H1 (cell line): ENCODE results near the gene MMP15. TPM values are rescaled to one million over a fixed set of nuclear protein-coding genes. Genes with fewer than 3 reads are reported as not detected.

Experiments
- CTCF ChIA-PET: fragments of 300-600 bp; sonication (Branson Sonifier 250); formaldehyde crosslinking; loops from one replicate; lab custom pipeline; 2021; ENCODE audit not compliant: partially characterized antibody; lab: Charles Lee
- POLR2A ChIA-PET: fragments of 300-600 bp; sonication (Branson Sonifier 250); formaldehyde crosslinking; loops from one replicate; lab custom pipeline; 2021; ENCODE audit warnings: inconsistent platforms; ENCODE audit not compliant: partially characterized antibody; lab: Charles Lee
- DNase-seq, 2 experiments: peaks; one replicate each; pipeline versions ENCODE4 v3.0.0 to v3.0.0-alpha.2; 2010 to 2022; ENCODE audit warnings: low spot score in 2 of 2, low read depth in 1 of 2, mixed read lengths in 1 of 2
- FAIRE-seq: peaks from 2 replicates; lab custom pipeline; 2011; peaks lifted over from hg19 to GRCh38; lab: Jason Lieb, UNC
- H2AFZ ChIP-seq: 2 replicates; pipeline ENCODE4 v1.8.1; 2012; ENCODE audit warnings: low read length, inconsistent platforms
- H2AK5ac ChIP-seq: 2 replicates; pipeline ENCODE4 v1.6.1; 2013; ENCODE audit warnings: low read depth, low read length
- H2BK120ac ChIP-seq: replicated peaks from 2 replicates; pipeline ENCODE3; 2013; ENCODE audit warnings: low read depth, low read length, inconsistent platforms
- H2BK12ac ChIP-seq: 2 replicates; pipeline ENCODE4 v1.6.1; 2013; ENCODE audit warnings: low read depth, low read length
- H2BK15ac ChIP-seq: 2 replicates; pipeline ENCODE4 v1.6.1; 2013; ENCODE audit warnings: low read length
- H2BK20ac ChIP-seq: 2 replicates; pipeline ENCODE4 v1.6.1; 2013; ENCODE audit warnings: low read length
- H2BK5ac ChIP-seq: 2 replicates; pipeline ENCODE4 v1.6.1; 2013; ENCODE audit warnings: low read depth, low read length
- H3K14ac ChIP-seq: 2 replicates; pipeline ENCODE4 v1.6.1; 2013; ENCODE audit warnings: inconsistent platforms; ENCODE audit not compliant: insufficient read length
- H3K18ac ChIP-seq: 2 replicates; pipeline ENCODE4 v1.6.1; 2013; ENCODE audit warnings: low read length; ENCODE audit errors: extremely low read depth
- H3K23ac ChIP-seq: 2 replicates; pipeline ENCODE4 v1.6.1; 2013; ENCODE audit warnings: inconsistent platforms; ENCODE audit not compliant: insufficient read length
- H3K23me2 ChIP-seq: 2 replicates; pipeline ENCODE4 v1.6.1; 2013; ENCODE audit warnings: low read depth, low read length
- H3K27ac ChIP-seq: 2 replicates; pipeline ENCODE4 v1.6.1; 2011; ENCODE audit warnings: low read depth, low read length, inconsistent platforms
- H3K27me3 ChIP-seq, 4 experiments: replicated peaks in 1 of 4; 1 replicate in 1 of 4; 2 replicates in 3 of 4; pipeline versions ENCODE4 v1.6.1 to v1.8.1; 2011 to 2013; ENCODE audit warnings: low read length in 3 of 4, mild to moderate bottlenecking in 3 of 4, inconsistent platforms in 2 of 4, mixed read lengths in 2 of 4, moderate library complexity in 1 of 4; ENCODE audit not compliant: control insufficient read depth in 3 of 4, insufficient read depth in 3 of 4; ENCODE audit errors: extremely low read depth in 1 of 4
- H3K36me3 ChIP-seq, 4 experiments: 2 replicates each; pipeline versions ENCODE4 v1.6.1 to v1.8.1; 2011 to 2013; ENCODE audit warnings: mild to moderate bottlenecking in 4 of 4, low read length in 3 of 4, moderate library complexity in 2 of 4, control low read depth in 1 of 4, inconsistent platforms in 1 of 4; ENCODE audit not compliant: insufficient read depth in 4 of 4, control insufficient read depth in 2 of 4
- H3K4ac ChIP-seq: replicated peaks from 2 replicates; pipeline ENCODE3; 2013; ENCODE audit warnings: low read length, low read depth, mixed read lengths, inconsistent platforms; ENCODE audit not compliant: insufficient read length
- H3K4me1 ChIP-seq, 4 experiments: replicated peaks in 1 of 4; 1 replicate in 1 of 4; 2 replicates in 3 of 4; pipeline versions ENCODE4 v1.6.1 to v1.8.1; 2011 to 2013; ENCODE audit warnings: low read length in 3 of 4, inconsistent platforms in 2 of 4, mixed read lengths in 1 of 4; ENCODE audit not compliant: insufficient read depth in 4 of 4, control insufficient read depth in 3 of 4
- H3K4me2 ChIP-seq, 2 experiments: 2 replicates each; pipeline versions ENCODE4 v1.6.1 to v1.8.1; 2011 to 2013; ENCODE audit warnings: low read depth in 2 of 2, low read length in 2 of 2, control low read depth in 1 of 2, inconsistent platforms in 1 of 2, mild to moderate bottlenecking in 1 of 2; ENCODE audit not compliant: insufficient read depth in 1 of 2
- H3K4me3 ChIP-seq, 4 experiments: fragments of 200-600, 300-600 bp in 1 of 4; sonication (generic), shearing (Covaris generic), sonication (Bioruptor Twin) in 1 of 4; 2 replicates each; pipeline versions ENCODE4 v1.5.1 to v1.8.1; 2011 to 2016; ENCODE audit warnings: low read length in 4 of 4, low read depth in 3 of 4, control low read depth in 2 of 4, inconsistent platforms in 2 of 4, mild to moderate bottlenecking in 2 of 4, mixed read lengths in 1 of 4, moderate library complexity in 1 of 4; ENCODE audit not compliant: insufficient read depth in 2 of 4; ENCODE audit errors: extremely low read depth in 1 of 4
- H3K56ac ChIP-seq: replicated peaks from 2 replicates; pipeline ENCODE3; 2013; ENCODE audit warnings: low read depth, mild to moderate bottlenecking, mixed read lengths, low read length, inconsistent platforms; ENCODE audit not compliant: insufficient read length
- H3K79me1 ChIP-seq: 2 replicates; pipeline ENCODE4 v1.6.1; 2013; ENCODE audit warnings: low read depth, low read length, control low read depth
- H3K79me2 ChIP-seq, 2 experiments: 2 replicates each; pipeline versions ENCODE4 v1.6.1 to v1.8.1; 2012 to 2013; ENCODE audit warnings: low read length in 2 of 2, mild to moderate bottlenecking in 2 of 2, inconsistent platforms in 1 of 2; ENCODE audit not compliant: insufficient read depth in 2 of 2, control insufficient read depth in 1 of 2
- H3K9ac ChIP-seq, 4 experiments: replicated peaks in 1 of 4; 1 replicate in 1 of 4; 2 replicates in 3 of 4; pipeline versions ENCODE4 v1.6.1 to v1.8.1; 2011 to 2013; ENCODE audit warnings: low read depth in 3 of 4, low read length in 3 of 4, control low read depth in 2 of 4, mild to moderate bottlenecking in 2 of 4, moderate library complexity in 2 of 4, inconsistent platforms in 1 of 4; ENCODE audit errors: extremely low read depth in 1 of 4
- H3K9me3 ChIP-seq, 2 experiments: 2 replicates each; pipeline versions ENCODE4 v1.6.1 to v1.8.1; 2012 to 2013; ENCODE audit warnings: mild to moderate bottlenecking in 2 of 2, moderate library complexity in 2 of 2, control low read depth in 1 of 2, inconsistent platforms in 1 of 2, low read depth in 1 of 2, low read length in 1 of 2, mixed read lengths in 1 of 2; ENCODE audit not compliant: insufficient read depth in 2 of 2
- H4K20me1 ChIP-seq, 2 experiments: replicated peaks in 1 of 2; 2 replicates each; pipeline versions ENCODE3 to v1.8.1; 2011 to 2013; ENCODE audit warnings: inconsistent platforms in 2 of 2, low read length in 2 of 2, mild to moderate bottlenecking in 1 of 2; ENCODE audit not compliant: insufficient read depth in 2 of 2, control insufficient read depth in 1 of 2
- H4K5ac ChIP-seq: 2 replicates; pipeline ENCODE4 v1.6.1; 2013; ENCODE audit warnings: low read length, low read depth, mixed read lengths, inconsistent platforms; ENCODE audit not compliant: insufficient read length
- H4K8ac ChIP-seq: 2 replicates; pipeline ENCODE4 v1.8.0; 2013; ENCODE audit warnings: mild to moderate bottlenecking, moderate library complexity, low read length, inconsistent platforms; ENCODE audit not compliant: insufficient read depth; ENCODE audit errors: extremely low read depth
- H4K91ac ChIP-seq: replicated peaks from 2 replicates; pipeline ENCODE3; 2013; ENCODE audit warnings: low read length, mixed read lengths, inconsistent platforms; ENCODE audit not compliant: insufficient read length
- BACH1 ChIP-seq: IDR thresholded peaks from 2 replicates; pipeline ENCODE4 v1.6.1; 2012; ENCODE audit warnings: low read length, improper control_type of control experiment
- CBX5 ChIP-seq: fragments of 300-800, 300-1000 bp; sonication (generic); IDR thresholded peaks from 2 replicates; pipeline ENCODE4 v1.7.1; 2016; ENCODE audit warnings: antibody characterized with exemption, low read length, low read depth
- EGR1 ChIP-seq: IDR thresholded peaks from 2 replicates; pipeline ENCODE4 v1.6.1; 2011; ENCODE audit warnings: low read depth, low read length, borderline replicate concordance
- GABPA ChIP-seq: IDR thresholded peaks from 2 replicates; pipeline ENCODE4 v1.6.1; 2011; ENCODE audit warnings: mild to moderate bottlenecking, low read length, moderate library complexity, borderline replicate concordance; ENCODE audit not compliant: insufficient read depth
- PHF8 ChIP-seq: fragments of 200-600 bp; sonication (generic); conservative IDR thresholded peaks from 2 replicates; pipeline ENCODE4 v1.7.1; 2012; ENCODE audit warnings: low read depth, mild to moderate bottlenecking, inconsistent platforms, low read length, moderate library complexity
- POU5F1 ChIP-seq: IDR thresholded peaks from 2 replicates; pipeline ENCODE4 v1.6.1; 2011; ENCODE audit warnings: low read depth, mild to moderate bottlenecking, low read length, moderate library complexity
- RXRA ChIP-seq: IDR thresholded peaks from 2 replicates; pipeline ENCODE4 v1.6.1; 2011; ENCODE audit warnings: low read depth, mild to moderate bottlenecking, low read length, moderate library complexity; ENCODE audit not compliant: insufficient read depth
- SP4 ChIP-seq: IDR thresholded peaks from 2 replicates; pipeline ENCODE4 v1.6.1; 2012; ENCODE audit warnings: low read length, inconsistent platforms
- TAF7 ChIP-seq: optimal IDR thresholded peaks from 2 replicates; pipeline ENCODE3; 2011; ENCODE audit warnings: low read depth, mild to moderate bottlenecking, inconsistent platforms, low read length, moderate library complexity, borderline replicate concordance
- USF2 ChIP-seq: IDR thresholded peaks from 2 replicates; pipeline ENCODE4 v1.6.1; 2011; ENCODE audit warnings: low read length, improper control_type of control experiment
- WGBS, 2 experiments: shearing (Covaris generic) in 1 of 2; methylation state at CpG; one replicate each; pipeline versions ENCODE4 v1.1.6 to v1.1.7; 2013 to 2015; ENCODE audit warnings: low lambda C conversion rate in 2 of 2, mixed read lengths in 2 of 2, inconsistent platforms in 1 of 2, low coverage in 1 of 2, missing lambda C conversion rate in 1 of 2; ENCODE audit not compliant: insufficient replicate concordance in 2 of 2, insufficient coverage in 1 of 2, insufficient read length in 1 of 2; ENCODE audit errors: extremely low coverage in 1 of 2, missing lambda C conversion rate in 1 of 2; 5-methylcytosine and 5-hydroxymethylcytosine counted together
- polyA plus RNA-seq, 7 experiments: library from polyadenylated mRNA; depleted of rRNA in 3 of 7; stranded (reverse) in 5 of 7; unstranded in 2 of 7; fragments of >200 nt in 5 of 7; fragments of 200-250 nt in 2 of 7; gene quantifications; 1 replicate in 5 of 7; 2 replicates in 1 of 7; 4 replicates in 1 of 7; pipeline versions ENCODE4 v1.2.1 to v1.2.3, GENCODE V29; 2011 to 2013; ENCODE audit warnings: missing spikeins in 2 of 7, mixed read lengths in 2 of 7
- total RNA-seq: library from RNA; stranded (reverse); fragmentation: NEBNext Ultra II Directional; extraction: Animal tissue kit (Norgen Biotek cat#: 25700); gene quantifications from 2 replicates; pipeline ENCODE4 v1.2.1, GENCODE V29; 2021

Gene MMP15
- total and polyA plus RNA-seq, 2 of the 8 experiments (the other 6 are each of a cell fraction or from before 2014, with no cell fraction given) = 38.5 to 42.2 TPM

GRCh38 chr16:58063377-58064076 lies 38.0 kb downstream of the MMP15 start:
- Histone ChIP-seq H3K27me3 (no peaks in the 10 kb centered on the region), H3K4me1 (peaks cover 0 to 10% (median 5%) of the 10 kb centered on the region in 4 experiments; a peak in 4 of 7 replicates), H3K27ac (no peak overlapping the region), H3K23me2 (no peaks in the 10 kb centered on the region), H2AFZ (no peak overlapping the region), H2BK15ac (no peak overlapping the region), H3K14ac (no peak overlapping the region), H2AK5ac (no peak overlapping the region), H3K4ac (no peak overlapping the region), H2BK5ac (no peak overlapping the region), H3K36me3 (no peaks in the 10 kb centered on the region), H3K79me1 (no peaks in the 10 kb centered on the region), H4K8ac (no peak overlapping the region), H2BK12ac (no peak overlapping the region), H3K4me3 (no peak overlapping the region), H3K79me2 (no peaks in the 10 kb centered on the region), H2BK120ac (no peak overlapping the region), H4K91ac (no peak overlapping the region), H3K9me3 (no peaks in the 10 kb centered on the region), H3K23ac (no peak overlapping the region), H3K56ac (no peak overlapping the region), H4K20me1 (no peaks in the 10 kb centered on the region), H2BK20ac (no peak overlapping the region), H4K5ac (no peak overlapping the region), H3K18ac (no peak overlapping the region), H3K4me2 (no peak overlapping the region), H3K9ac (no peak overlapping the region)
- DNase-seq (no peak), FAIRE-seq (no peak)
- ChIA-PET CTCF (interaction anchor here (0.6 to 2.0 kb wide), 7 partner anchors 25 to 97 kb away, joined by 3 to 8 read pairs (median 4); no protein-coding TSS in a partner anchor), POLR2A (interaction anchor here (0.7 to 1.3 kb wide), 2 partner anchors 58 to 66 kb away, joined by 3 read pairs; partner anchors contain the start of gene CFAP20)
- 68% methylated on average over 8 of the region's 8 CpGs; no CpG with 5 or more reads in 1 of the 2 experiments for WGBS, 2 experiments
- TF ChIP-seq SP4 (no peak), PHF8 (no peak), EGR1 (no peak), TAF7 (no peak), GABPA (no peak), POU5F1 (no peak), RXRA (no peak), USF2 (no peak), BACH1 (no peak), CBX5 (no peak)
